Muscle layer of duodenum (tissue), 2 donors: Measurements from ENCODE around the gene GOLGA6A.
"Not testable (repeated sequence)": the region's sequence is repeated elsewhere in the genome, so short reads cannot be mapped to it uniquely, and the experiment has no call there.

Experiments used
- H3K27ac ChIP-seq: one replicate; pipeline ENCODE4 v1.7.0; 2013; ENCODE audit warnings: mild to moderate bottlenecking, low read length
- H3K27me3 ChIP-seq: one replicate; pipeline ENCODE4 v1.7.0; 2013; ENCODE audit warnings: low read depth, mild to moderate bottlenecking, control low read depth, low read length
- H3K36me3 ChIP-seq, 2 donors: one replicate each; pipeline ENCODE4 v1.7.0; 2013; ENCODE audit warnings: low read length in 2 of 2, control low read depth in 1 of 2, mild to moderate bottlenecking in 1 of 2; ENCODE audit not compliant: insufficient read depth in 2 of 2, control insufficient read depth in 1 of 2
- H3K4me1 ChIP-seq, 2 donors: one replicate each; pipeline ENCODE4 v1.7.0; 2013; ENCODE audit warnings: low read length in 2 of 2, mild to moderate bottlenecking in 2 of 2, control low read depth in 1 of 2, moderate library complexity in 1 of 2; ENCODE audit not compliant: insufficient read depth in 2 of 2, control insufficient read depth in 1 of 2
- H3K4me3 ChIP-seq, 2 donors: one replicate each; pipeline ENCODE4 v1.7.0; 2013; ENCODE audit warnings: low read length in 2 of 2, low read depth in 1 of 2, mild to moderate bottlenecking in 1 of 2
- H3K9me3 ChIP-seq, 2 donors: one replicate each; pipeline ENCODE4 v1.7.0; 2013; ENCODE audit warnings: low read length in 2 of 2, control low read depth in 1 of 2, mild to moderate bottlenecking in 1 of 2; ENCODE audit not compliant: control insufficient read depth in 1 of 2
- donor health status: healthy.

The GOLGA6A gene

GRCh38 chr15:74063425-74064146 lies 18.8 kb downstream of the GOLGA6A start:
- not testable (repeated sequence) for H3K4me1 ChIP-seq, H3K27me3 ChIP-seq, H3K27ac ChIP-seq, H3K9me3 ChIP-seq, H3K36me3 ChIP-seq, H3K4me3 ChIP-seq

- Histone ChIP-seq H3K27me3 (no peaks in the 10 kb centered on the region), H3K9me3 (no peaks in the 10 kb centered on the region), H3K27ac (no peak overlapping the region), H3K36me3 (no peaks in the 10 kb centered on the region), H3K4me3 (no peak overlapping the region), H3K4me1 (no peaks in the 10 kb centered on the region)
Observed at GRCh38 chr15:74062671-74063070, 19.7 kb downstream of the GOLGA6A start.

GRCh38 chr15:74062236-74062635 lies 20.1 kb downstream of the GOLGA6A start:
- H3K9me3 ChIP-seq: no peaks in the 10 kb centered on the region
- no peaks in the 10 kb centered on the region for H3K4me1 ChIP-seq
- H3K36me3 ChIP-seq: no peaks in the 10 kb centered on the region
- H3K4me3 ChIP-seq: no peak overlapping the region
- no peaks in the 10 kb centered on the region for H3K27me3 ChIP-seq
- H3K27ac ChIP-seq: no peak overlapping the region

GRCh38 chr15:74060251-74060650 lies 22.1 kb downstream of the GOLGA6A start:
- Histone ChIP-seq H3K27me3 (no peaks in the 10 kb centered on the region), H3K9me3 (no peaks in the 10 kb centered on the region), H3K36me3 (no peaks in the 10 kb centered on the region), H3K4me3 (no peak overlapping the region), H3K4me1 (no peaks in the 10 kb centered on the region), H3K27ac (no peak overlapping the region)

- not testable (repeated sequence) for H3K4me3 ChIP-seq, H3K36me3 ChIP-seq, H3K4me1 ChIP-seq, H3K9me3 ChIP-seq, H3K27ac ChIP-seq, H3K27me3 ChIP-seq
Observed at GRCh38 chr15:74059050-74059833, 23.1 kb downstream of the GOLGA6A start.

GRCh38 chr15:74056330-74056729 lies 26.0 kb downstream of the GOLGA6A start:
- peaks cover 0 to 25% of the 10 kb centered on the region in 2 donors for H3K4me1 ChIP-seq
- not testable (repeated sequence) for H3K27me3 ChIP-seq, H3K27ac ChIP-seq, H3K9me3 ChIP-seq, H3K36me3 ChIP-seq, H3K4me3 ChIP-seq

GRCh38 chr15:74055804-74056203 lies 26.5 kb downstream of the GOLGA6A start:
- no peak overlapping the region for H3K4me3 ChIP-seq
- H3K27ac ChIP-seq: no peak overlapping the region
- H3K36me3 ChIP-seq: peaks cover 0 to 2% of the 10 kb centered on the region in 2 donors
- no peaks in the 10 kb centered on the region for H3K9me3 ChIP-seq
- H3K27me3 ChIP-seq: no peaks in the 10 kb centered on the region
- H3K4me1 ChIP-seq: peaks cover 3 to 30% of the 10 kb centered on the region in 2 donors

- H3K4me1 ChIP-seq: peaks cover 6 to 41% of the 10 kb centered on the region in 2 donors
- H3K36me3 ChIP-seq: peaks cover 0 to 5% of the 10 kb centered on the region in 2 donors
- no peak overlapping the region for H3K27ac ChIP-seq
- no peaks in the 10 kb centered on the region for H3K27me3 ChIP-seq
- no peaks in the 10 kb centered on the region for H3K9me3 ChIP-seq
- H3K4me3 ChIP-seq: peak overlapping the region in 1 of 2 donors; percentile 46
Observed at GRCh38 chr15:74053941-74054529, 28.3 kb downstream of the GOLGA6A start.

- no peak overlapping the region for H3K27ac ChIP-seq
- H3K9me3 ChIP-seq: no peaks in the 10 kb centered on the region
- peaks cover 0 to 5% of the 10 kb centered on the region in 2 donors for H3K36me3 ChIP-seq
- peaks cover 6 to 41% of the 10 kb centered on the region in 2 donors for H3K4me1 ChIP-seq
- H3K4me3 ChIP-seq: no peak overlapping the region
- H3K27me3 ChIP-seq: no peaks in the 10 kb centered on the region
Observed at GRCh38 chr15:74053517-74053916, 28.8 kb downstream of the GOLGA6A start.

GRCh38 chr15:74052271-74053260 lies 29.8 kb downstream of the GOLGA6A start:
- peaks cover 13 to 47% of the 10 kb centered on the region in 2 donors for H3K4me1 ChIP-seq
- not testable (repeated sequence) for H3K4me3 ChIP-seq, H3K27ac ChIP-seq, H3K27me3 ChIP-seq, H3K36me3 ChIP-seq, H3K9me3 ChIP-seq
